ENCODE results near the gene APOM.

GRCh38 chr6:31686483-31686882 is 30.8 kb downstream of the APOM start:
- TF ChIP-seq, protein P1, sequence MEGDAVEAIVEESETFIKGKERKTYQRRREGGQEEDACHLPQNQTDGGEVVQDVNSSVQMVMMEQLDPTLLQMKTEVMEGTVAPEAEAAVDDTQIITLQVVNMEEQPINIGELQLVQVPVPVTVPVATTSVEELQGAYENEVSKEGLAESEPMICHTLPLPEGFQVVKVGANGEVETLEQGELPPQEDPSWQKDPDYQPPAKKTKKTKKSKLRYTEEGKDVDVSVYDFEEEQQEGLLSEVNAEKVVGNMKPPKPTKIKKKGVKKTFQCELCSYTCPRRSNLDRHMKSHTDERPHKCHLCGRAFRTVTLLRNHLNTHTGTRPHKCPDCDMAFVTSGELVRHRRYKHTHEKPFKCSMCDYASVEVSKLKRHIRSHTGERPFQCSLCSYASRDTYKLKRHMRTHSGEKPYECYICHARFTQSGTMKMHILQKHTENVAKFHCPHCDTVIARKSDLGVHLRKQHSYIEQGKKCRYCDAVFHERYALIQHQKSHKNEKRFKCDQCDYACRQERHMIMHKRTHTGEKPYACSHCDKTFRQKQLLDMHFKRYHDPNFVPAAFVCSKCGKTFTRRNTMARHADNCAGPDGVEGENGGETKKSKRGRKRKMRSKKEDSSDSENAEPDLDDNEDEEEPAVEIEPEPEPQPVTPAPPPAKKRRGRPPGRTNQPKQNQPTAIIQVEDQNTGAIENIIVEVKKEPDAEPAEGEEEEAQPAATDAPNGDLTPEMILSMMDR (IDR thresholded peaks at IDR 0.05), result no peak
- TF ChIP-seq POLR2A (IDR thresholded peaks at IDR 0.05), result no peak
